DMS 273 treated with DMSO at 0.1 percent for 48 hours (cell line): ENCODE data around the gene ATP8A2.
A peak's percentile ranks its signal among the peaks of the same experiment; 100 is the strongest.

Experiments
- DNase-seq: peaks from one replicate; lab custom pipeline; 2025; lab: John Stamatoyannopoulos, UW

Gene ATP8A2

GRCh38 chr13:25630329-25630900 lies 258.6 kb downstream of the ATP8A2 start:
- DNase-seq, result no peak

- no peak for DNase-seq
These were observed 260.6 kb downstream of the ATP8A2 start for GRCh38 chr13:25632166-25632888.

GRCh38 chr13:25633093-25633492 lies 261.3 kb downstream of the ATP8A2 start:
- no peak for DNase-seq

GRCh38 chr13:25645681-25646080 lies 273.9 kb downstream of the ATP8A2 start:
- no peak for DNase-seq

DNA sequence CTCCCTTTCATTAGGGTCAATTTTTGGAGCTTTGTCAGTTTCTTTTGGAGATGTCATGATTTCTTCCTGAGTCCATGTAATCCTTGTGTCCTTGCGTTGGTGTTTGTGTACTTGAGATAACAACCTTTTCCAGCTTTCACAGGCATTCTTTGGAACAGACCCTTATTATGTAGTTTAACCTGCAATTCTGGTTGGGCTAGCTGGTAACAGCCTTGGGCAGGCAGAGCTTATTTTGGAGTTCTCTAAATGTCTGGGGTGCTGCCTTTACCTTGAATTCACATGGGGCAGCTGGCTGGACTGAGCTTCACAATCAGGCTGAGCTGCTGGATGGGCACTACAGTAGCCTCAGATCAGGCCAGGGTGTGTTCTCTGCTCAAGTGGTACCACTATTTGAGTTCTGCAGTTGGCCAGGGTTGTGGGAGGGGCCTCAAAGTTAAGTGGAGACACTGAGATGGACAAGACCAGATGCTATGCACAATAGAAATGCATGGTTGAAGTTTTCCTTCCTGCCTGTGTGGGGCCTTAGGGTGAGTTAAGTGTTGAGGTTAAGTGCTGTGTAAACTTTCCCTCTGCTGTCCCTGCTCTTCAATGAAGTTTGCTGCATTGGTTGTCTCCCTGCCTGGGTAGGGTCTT lies 277.3 kb downstream of the ATP8A2 start:
- DNase-seq, result no peak

DNA sequence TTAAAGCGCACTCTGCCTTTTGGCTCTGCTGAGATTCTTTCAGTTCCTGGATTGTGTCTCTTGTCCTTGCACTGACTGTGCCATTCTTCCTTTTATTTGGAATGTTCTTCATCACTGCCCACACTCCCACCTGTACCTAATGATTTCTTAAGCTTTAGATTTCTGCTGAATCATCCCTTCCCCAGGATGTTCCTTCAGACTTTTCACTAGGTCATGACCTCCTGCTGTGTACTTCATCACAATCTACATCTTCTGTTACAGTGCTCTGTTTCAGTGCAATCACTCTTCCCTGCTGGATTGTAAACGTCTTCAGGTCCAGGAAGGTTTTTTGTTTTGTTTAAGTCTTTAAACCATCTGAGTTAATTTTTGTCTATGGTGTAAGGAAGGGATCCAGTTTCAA lies 281.0 kb downstream of the ATP8A2 start:
- DNase-seq, result no peak

- no peak for DNase-seq
These were observed 282.5 kb downstream of the ATP8A2 start for GRCh38 chr13:25654322-25654721.

- DNase-seq, result no peak
These were observed 285.4 kb downstream of the ATP8A2 start for GRCh38 chr13:25657157-25657556.

GRCh38 chr13:25659091-25659795 lies 287.5 kb downstream of the ATP8A2 start:
- DNase-seq, result peak; percentile 34

GRCh38 chr13:25660996-25661395 lies 289.2 kb downstream of the ATP8A2 start:
- no peak for DNase-seq

GRCh38 chr13:25662516-25662915 lies 290.7 kb downstream of the ATP8A2 start:
- no peak for DNase-seq

- no peak for DNase-seq
These were observed 296.6 kb downstream of the ATP8A2 start for GRCh38 chr13:25668345-25668744.

DNA sequence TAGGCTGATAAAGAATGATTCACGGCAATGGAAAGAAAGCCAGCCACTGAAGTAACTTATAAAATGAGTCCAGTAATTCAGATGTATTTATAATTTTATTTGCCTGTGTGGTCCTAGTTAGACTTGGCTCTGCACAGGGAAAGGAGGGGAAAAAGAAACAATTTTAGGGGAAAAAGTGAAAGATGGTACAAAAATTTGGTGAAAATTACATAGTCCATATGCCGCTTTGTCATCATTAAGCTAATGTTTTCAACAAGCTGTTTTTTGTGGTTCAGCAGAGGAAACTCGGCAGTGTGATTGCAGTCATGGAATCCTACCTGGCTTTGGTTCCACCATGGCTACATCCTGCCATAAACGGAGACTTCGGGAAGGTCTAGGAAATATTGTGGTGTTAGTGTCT lies 301.9 kb downstream of the ATP8A2 start:
- DNase-seq, result no peak

- no peak for DNase-seq
These were observed 302.6 kb downstream of the ATP8A2 start for GRCh38 chr13:25674371-25674770.

GRCh38 chr13:25675060-25675459 lies 303.3 kb downstream of the ATP8A2 start:
- DNase-seq, result no peak

- DNase-seq, result no peak
These were observed 306.2 kb downstream of the ATP8A2 start for GRCh38 chr13:25677956-25678355.

DNA sequence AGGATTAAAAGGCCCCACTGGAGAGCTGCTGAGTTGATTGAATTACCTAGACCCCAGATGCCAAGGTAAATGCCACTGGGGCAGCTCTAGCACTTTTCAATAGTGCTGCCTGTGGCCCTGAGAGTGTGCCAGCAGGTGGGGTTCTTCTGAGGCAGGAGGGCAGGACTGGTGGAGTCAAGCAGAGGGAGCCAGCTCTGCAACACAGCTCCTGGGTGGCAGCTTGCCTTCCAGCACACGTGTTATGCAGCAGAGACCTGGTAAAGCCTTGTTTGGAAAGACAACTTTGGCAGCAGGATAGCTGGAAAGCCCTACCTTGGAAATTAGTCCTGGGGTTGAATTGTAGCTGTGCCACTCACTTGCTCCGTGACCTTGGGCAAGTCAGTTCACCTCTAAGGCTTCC lies 306.6 kb downstream of the ATP8A2 start:
- no peak for DNase-seq

DNA sequence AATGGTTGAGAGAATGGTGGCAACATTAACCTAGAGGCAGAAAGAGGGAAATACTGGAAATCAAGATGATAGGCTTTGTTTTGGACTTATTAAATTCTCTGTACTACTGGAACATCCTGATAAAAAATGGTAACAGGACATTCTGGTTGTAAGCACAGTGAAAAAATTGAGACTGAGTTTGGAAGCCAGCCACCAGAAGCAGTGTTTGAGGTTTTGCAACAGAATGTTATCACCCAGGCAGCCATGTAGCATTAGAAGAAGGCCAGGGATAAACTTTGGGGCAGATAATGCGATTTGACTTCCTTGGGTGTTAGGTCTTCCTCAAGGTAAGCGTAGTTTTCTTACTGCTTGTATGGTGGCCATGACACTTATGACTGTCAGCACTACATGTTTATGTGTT lies 307.4 kb downstream of the ATP8A2 start:
- DNase-seq, result no peak

GRCh38 chr13:25679936-25680335 lies 308.2 kb downstream of the ATP8A2 start:
- DNase-seq, result no peak

DNA sequence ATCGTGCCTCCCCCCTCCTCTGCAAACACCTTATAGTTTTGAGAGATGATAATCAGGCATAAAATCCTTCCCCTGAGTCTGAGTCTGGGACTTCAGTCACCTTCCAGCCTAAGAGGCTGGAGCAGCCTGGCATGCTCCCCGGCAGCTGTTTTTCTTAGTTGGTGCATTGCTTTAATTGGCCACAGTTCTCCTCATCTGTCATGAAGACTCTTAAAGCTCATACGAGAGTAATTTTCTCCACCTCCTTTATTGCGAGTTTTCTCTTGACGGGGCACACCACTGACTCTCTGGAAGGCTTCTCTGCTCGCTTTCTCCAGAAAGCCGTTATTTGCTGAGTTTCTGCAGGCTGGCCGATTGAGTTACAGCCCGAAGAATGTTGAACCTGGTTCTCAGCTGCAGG lies 310.5 kb downstream of the ATP8A2 start:
- no peak for DNase-seq

DNA sequence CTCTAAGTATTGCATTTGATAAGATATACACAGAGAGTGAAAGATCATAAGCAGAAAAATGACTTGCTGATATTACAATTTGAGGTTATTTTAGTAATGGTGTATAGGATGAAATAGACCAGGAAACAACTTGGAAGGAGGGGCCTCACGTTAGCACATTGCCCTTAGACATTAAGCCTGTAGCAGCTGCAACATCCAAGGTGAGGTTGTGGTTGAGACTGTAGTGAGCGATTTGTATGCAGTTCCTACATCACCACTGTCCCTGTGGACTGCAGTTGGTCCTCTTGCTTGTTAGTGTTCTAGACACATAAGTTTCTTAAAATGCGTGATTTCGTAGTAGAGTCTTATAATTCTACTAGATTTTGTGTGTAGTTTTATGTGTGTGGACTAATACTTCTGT lies 311.3 kb downstream of the ATP8A2 start:
- no peak for DNase-seq

DNA sequence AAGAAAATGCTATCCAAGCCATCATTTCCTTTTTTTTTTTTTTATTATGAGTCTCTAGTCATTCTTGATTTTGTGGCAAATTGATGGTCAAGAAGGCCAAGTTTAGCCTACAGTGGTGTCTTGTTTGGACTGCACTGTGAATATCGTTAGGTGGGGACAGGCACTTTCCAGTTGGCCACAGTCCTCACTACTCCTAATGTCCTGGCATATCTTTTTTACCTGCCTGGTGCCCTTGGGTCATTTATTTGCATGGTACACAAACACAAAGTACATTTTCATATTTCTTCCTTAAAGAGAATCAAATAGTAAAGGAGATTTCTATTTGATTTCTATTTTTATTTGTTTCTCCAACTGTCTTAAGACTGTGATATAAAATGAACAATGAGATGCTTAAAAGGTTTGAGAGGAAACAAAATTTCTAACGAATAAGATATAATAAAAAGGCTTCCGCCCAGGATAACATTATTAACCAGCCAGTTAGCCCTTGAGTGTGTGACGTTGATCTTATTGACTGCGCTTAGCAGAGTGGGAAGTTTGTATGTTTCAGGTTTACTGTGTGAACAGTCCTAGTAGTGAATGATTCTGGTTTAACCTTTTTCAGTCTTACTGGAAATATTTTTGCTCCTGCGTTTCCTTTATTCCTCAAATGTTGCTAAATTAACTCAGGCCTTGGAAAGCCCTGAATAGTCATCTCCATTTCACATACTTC lies 312.0 kb downstream of the ATP8A2 start:
- DNase-seq, result no peak
